CD4-positive, alpha-beta T cell treated with Interleukin-15 for 1 hour (primary cell): Measurements from ENCODE around the gene TBC1D3L.
"Not testable (repeated sequence)": the region's sequence is repeated elsewhere in the genome, so short reads cannot be mapped to it uniquely, and the experiment has no call there.

Experiments used
- DNase-seq: peaks from one replicate; pipeline ENCODE4 v3.0.0-alpha.2; 2020

TBC1D3L gene

GRCh38 chr17:37988960-37989359 is at the start of gene TBC1D3L:
TBC1D3L (minus strand) TSS chr17:37989060; CDS start chr17:37987520, 1,540 bp downstream.
- DNase-seq: not testable (repeated sequence)

- not testable (repeated sequence) for DNase-seq
Measured at GRCh38 chr17:38003676-38004075, 14.8 kb upstream of the TBC1D3L start, which contains the start of gene TBC1D3D. TBC1D3D (plus strand) TSS chr17:38003976; CDS start chr17:38005561, 1,585 bp downstream.
